ELR (cell line): Measurements from ENCODE around the gene VPS26C.
A peak's percentile ranks its signal among the peaks of the same experiment; 100 is the strongest.

Experiments used
- DNase-seq: peaks from one replicate; pipeline ENCODE4 v3.0.0-alpha.2; 2015; ENCODE audit warnings: low read depth

Gene VPS26C

DNA sequence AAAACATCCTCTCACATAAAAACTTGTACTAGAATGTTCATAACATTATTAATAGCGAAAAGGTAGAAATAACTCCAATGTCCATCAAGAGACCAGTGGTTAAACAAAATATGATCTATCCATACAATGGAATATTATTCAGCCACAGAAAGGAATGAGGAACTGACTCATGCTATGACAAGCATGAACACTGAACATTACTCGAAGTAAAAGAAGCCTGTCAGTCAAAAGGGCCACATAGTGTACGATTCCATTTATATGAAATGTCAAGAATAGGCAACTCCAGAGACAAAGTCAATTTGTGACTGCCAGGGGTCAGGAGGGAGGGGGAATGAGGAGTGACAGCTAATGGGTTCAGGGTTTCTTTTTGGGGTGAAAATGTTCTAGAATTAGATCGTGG is 2.3 kb downstream of the VPS26C start:
- peak; percentile 44 for DNase-seq

DNA sequence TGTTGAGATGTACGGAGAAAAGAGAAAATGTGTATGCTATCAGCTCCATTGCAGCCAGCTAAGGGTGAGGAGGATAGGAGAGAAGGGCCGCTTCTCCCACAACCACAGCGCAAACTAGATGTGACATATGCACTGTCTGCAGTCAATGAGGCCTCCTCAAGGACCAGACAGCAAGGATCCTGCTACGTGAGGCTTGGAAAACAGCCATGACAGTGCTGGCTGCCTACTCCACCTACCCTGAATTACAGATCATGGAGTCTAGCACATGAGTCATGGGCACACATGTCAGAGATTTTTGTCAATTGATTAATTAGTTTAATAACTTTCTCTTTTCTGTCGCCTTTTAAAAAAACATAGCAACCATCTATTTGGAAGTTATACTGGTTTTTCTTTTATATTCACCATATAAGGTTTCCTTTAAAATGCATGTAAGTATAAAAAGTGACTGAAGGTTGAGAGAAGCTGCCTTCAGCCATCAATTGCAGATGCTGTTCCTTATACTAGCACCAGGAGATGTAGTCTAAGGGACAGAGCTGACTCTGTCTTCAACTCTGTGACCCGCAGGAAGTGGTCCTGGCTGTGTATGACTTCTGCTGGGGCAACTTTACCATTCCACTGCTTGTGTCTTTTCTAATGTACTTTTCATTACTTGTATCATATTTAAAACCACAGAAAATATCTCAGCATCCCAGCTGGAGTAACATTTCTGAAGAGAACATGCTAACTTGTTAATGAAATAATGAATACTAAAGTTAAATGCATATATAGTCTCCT is 3.1 kb downstream of the VPS26C start:
- peak; percentile 34 for DNase-seq

DNA sequence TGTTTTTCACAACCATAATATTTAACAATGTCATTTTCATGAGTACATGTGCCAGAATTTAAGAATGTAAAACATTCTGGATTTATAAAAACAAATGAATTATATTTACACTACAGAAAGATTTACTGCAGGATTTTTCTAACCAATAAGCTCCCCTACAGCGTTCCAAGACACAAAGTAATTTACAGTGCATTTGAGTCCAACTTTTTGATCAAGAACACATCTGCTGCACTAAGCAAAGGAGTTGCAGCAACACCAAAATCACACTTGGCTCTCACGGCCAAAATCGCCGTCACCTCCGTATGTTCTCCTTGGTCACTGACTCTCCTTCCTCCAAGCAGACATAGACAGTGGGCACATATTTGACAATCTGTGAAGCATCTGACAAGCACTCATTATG is 7.7 kb downstream of the VPS26C start:
- no peak for DNase-seq

GRCh38 chr21:37257967-37258877 is 8.9 kb downstream of the VPS26C start:
- DNase-seq, result peak; percentile 80

DNA sequence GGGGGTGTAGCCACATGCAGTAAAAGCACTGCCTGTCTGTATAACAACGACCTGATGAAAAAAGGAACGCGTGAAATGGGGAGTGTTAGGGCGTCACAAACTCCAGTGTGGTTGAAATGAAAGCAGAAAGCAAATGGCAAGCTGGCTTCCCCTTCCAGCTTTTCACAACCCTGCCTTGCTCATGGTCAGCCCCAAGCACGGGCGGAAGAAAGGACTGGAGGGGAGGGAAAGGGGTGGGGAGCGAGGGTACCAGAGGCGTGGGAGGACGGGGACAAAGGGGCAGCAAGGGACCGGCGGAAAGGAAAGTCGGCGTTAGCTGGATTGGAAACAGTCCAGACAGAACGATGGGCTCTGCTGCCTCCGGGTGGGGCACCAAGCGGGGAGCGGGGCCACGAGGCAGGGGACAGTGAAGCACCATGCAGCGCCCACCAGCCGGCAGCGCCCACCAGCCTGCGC is 9.6 kb downstream of the VPS26C start:
- peak; percentile 51 for DNase-seq

DNA sequence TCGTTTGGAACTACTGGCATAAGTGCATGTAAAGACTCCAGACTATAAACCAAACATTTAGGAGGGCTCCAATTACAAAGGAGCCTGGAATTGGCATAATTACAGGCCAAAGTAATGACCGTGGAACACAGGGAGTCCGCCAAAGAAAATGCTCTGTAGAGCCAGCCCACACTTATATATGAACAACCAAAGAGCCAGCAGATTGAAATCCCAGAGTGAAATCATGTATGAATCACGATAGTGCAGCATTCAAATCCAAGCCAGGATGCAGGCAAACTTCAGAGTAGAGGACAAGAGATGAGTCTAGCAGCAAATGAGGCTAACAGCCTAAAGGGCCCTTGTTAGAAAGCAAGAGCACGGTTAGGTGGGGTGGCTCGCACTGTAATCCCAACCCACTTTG is 13.1 kb downstream of the VPS26C start:
- no peak for DNase-seq

DNA sequence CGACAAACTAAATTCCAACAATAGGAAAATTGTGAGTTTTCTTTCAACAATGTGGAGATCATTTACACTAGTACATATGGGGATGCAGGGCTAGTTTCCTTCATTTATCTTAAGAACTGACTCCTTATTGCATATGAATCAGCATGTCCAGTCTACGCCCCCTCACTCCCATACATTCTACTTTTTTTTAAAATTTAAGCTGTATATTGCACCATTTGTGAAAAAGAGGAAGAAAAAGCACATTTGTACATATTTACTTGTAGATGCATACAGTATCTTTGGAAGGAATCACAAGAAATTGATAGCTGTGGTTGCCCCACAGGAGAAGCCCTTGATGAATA is 15.9 kb downstream of the VPS26C start:
- DNase-seq, result no peak

DNA sequence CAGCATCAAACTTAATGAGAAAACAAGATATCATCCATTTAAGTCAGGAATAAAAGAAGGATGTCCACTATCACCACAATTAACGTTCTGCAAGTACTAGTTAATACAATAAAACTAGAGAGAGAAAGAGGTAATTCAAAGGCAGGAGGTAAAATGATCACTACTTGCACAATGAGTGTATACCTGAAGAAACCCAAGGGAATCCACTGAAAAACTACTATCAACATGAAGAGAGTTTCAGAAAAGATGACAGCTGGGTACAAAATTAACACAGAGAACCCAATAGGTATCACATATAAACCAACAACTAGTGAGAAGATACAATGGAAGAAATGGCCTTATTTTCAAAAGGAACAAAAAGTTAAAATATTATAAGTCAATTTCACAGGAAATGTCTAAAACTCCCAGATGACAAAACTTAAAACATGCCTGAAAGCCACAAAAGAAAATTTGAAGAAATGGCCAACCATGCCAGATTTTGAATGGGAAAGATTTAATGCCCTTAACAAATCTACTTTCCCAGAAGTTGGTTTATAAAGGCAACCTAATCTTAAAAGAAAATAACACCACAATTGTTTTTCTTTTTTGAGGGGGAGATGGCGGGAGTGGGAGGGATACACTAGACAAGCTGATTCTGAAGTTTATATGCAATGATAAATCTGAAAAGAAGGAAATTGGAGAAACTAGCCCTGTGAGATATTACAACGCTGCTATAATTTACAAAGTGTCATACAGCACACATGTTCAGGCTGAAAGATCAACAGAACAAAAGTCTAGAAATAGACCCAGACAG is 17.8 kb downstream of the VPS26C start:
- no peak for DNase-seq

GRCh38 chr21:37248298-37248697 is 18.8 kb downstream of the VPS26C start:
- DNase-seq, result no peak

DNA sequence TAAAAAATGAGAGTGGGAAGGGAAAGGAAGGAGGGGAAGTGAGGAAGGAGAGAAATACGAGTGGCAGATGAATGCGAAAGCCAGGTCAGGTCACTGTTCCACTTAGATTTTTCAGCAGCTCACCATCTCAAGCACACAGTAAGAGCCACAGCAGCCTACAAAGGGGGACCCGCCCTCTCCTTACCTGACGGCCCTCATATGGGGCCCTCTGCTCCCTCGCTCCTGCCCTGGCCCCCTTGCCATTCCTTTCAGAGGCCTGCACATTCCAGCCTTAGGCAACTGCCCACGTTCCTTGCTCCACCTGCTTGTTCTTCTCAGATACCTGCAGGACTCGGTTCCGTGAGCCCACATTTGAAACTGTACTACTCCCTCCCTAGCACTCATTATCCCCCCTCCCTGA is 22.0 kb downstream of the VPS26C start:
- DNase-seq, result no peak

- DNase-seq, result no peak
These were observed 22.5 kb downstream of the VPS26C start for GRCh38 chr21:37244501-37245095.

GRCh38 chr21:37243961-37244360 is 23.2 kb downstream of the VPS26C start:
- no peak for DNase-seq

DNA sequence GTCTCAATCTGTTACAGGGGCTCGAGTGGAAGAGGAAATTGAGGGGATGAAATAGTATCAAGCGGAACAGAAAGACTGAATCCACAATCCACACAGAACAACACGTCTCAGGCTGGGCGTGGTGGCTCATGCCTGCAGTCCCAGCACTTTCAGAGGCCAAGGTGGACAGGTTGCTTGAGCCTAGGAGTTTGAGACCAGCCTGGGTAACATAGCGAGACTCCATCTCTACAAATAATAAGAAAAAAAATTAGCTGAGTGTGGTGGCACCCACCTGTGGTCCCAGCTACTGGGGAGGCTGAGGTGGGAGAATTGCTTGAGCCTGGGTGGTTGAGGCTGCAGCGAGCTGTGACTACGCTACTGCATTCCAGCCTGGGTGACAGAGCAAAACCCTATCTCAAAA is 25.7 kb downstream of the VPS26C start:
- DNase-seq, result no peak

GRCh38 chr21:37240978-37241377 is 26.2 kb downstream of the VPS26C start:
- no peak for DNase-seq

- no peak for DNase-seq
These were observed 29.4 kb downstream of the VPS26C start for GRCh38 chr21:37237764-37238163.

DNA sequence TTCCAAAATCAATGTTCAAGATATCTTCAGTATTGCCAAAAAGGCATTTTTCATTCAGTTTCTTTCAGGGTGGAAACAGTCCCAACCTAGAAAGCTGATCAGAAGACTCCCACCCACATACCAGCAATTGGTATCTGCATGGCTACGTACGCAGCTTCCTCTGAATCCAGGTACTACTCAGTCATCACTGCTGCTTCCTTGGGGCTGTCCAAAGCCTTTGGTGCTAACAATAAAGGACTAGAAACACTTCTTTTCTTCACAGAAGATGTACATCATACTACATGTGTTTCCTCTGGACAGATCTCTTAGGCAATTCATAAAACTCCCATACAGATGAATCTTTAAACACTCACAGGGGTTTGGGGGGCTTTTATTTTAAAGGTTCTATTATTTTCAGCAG is 29.8 kb downstream of the VPS26C start:
- DNase-seq, result no peak

- no peak for DNase-seq
These were observed 33.5 kb downstream of the VPS26C start for GRCh38 chr21:37233551-37234146.

- DNase-seq, result no peak
These were observed 34.7 kb downstream of the VPS26C start for GRCh38 chr21:37232274-37233018.

DNA sequence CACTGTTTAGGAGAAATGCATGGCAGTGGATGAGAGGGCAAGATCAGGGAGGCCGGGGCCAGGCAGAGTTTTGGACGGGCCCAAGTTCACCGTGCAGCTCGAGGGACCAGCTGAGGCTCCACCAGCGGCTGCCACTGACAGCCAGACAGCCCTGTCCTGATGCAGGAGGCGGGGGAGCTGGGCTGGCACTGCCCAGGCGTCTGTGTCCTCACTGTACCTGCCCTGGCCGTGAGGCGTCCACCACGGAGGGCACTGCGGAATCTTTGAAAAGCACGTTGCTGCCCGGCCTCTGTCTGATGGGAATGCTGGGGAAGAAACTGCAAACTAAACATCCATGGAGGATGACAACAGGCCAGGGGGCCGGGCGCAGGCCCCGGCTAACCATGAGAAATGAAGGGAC is 35.5 kb downstream of the VPS26C start:
- DNase-seq, result no peak

- DNase-seq, result no peak
These were observed 35.9 kb downstream of the VPS26C start for GRCh38 chr21:37231249-37231645.
